Right lobe of liver (tissue), 6 donors: Measurements from ENCODE around the gene RXFP2. TPM values are rescaled to one million over a fixed set of nuclear protein-coding genes. Genes with fewer than 3 reads are reported as not detected.
A peak's percentile ranks its signal among the peaks of the same experiment; 100 is the strongest.

ENCODE experiments used
- ATAC-seq, 4 donors: fragments of 200-7000 bp; cut with Tn5 transposase; one replicate each; pipeline ENCODE4 v1.9.1; 2020; ENCODE audit warnings: mild to moderate bottlenecking in 4 of 4, moderate library complexity in 4 of 4
- DNase-seq, 3 donors: peaks; one replicate each; pipeline ENCODE4 v3.0.0-alpha.2; 2020
- H3K27ac ChIP-seq, 3 donors: fragments of 200-600 bp; one replicate each; pipeline ENCODE4 v1.8.0; 2022
- H3K27me3 ChIP-seq, 2 donors: fragments of 200-600 bp; one replicate each; pipeline ENCODE4 v1.8.0; 2022
- H3K36me3 ChIP-seq, 4 donors: fragments of 200-600 bp; sonication (generic) in 1 of 4; one replicate each; pipeline versions ENCODE4 v1.5.1 to v1.8.0; 2017 to 2022; ENCODE audit warnings: control low read depth in 1 of 4
- H3K4me1 ChIP-seq, 4 donors: fragments of 200-600 bp; sonication (generic) in 1 of 4; one replicate each; pipeline versions ENCODE4 v1.5.1 to v1.8.0; 2017 to 2022; ENCODE audit warnings: control low read depth in 1 of 4
- H3K4me3 ChIP-seq, 3 donors: fragments of 200-600 bp; one replicate each; pipeline ENCODE4 v1.8.0; 2022
- H3K9me3 ChIP-seq, 4 donors: fragments of 200-600 bp; sonication (generic) in 1 of 4; one replicate each; pipeline versions ENCODE4 v1.5.1 to v1.8.0; 2017 to 2022; ENCODE audit warnings: control low read depth in 1 of 4
- POLR2A ChIP-seq: fragments of 450-650 bp; IDR thresholded peaks from one replicate; pipeline ENCODE4 v1.6.1; 2017; ENCODE audit warnings: antibody characterized with exemption, mild to moderate bottlenecking
- WGBS: methylation state at CpG from one replicate; pipeline ENCODE4 v1.1.6; 2018; ENCODE audit warnings: low coverage, low lambda C conversion rate; ENCODE audit not compliant: insufficient coverage; ENCODE audit errors: missing lambda C conversion rate; 5-methylcytosine and 5-hydroxymethylcytosine counted together
- intact Hi-C, 2 donors: fragments of 100-400 bp; cut with DNase I; formaldehyde crosslinking; loops; one replicate each; pipeline versions ENCODE4 v1.11.2 to v1.14.1; 2022
- total RNA-seq, 6 experiments: library from RNA; depleted of rRNA in 2 of 6; stranded (reverse); fragments of >200 nt in 2 of 6; fragmentation: NEBNext Ultra II Directional in 3 of 6; extraction: Animal tissue kit (Norgen Biotek cat#: 25700) in 3 of 6; gene quantifications; one replicate each; pipeline versions ENCODE4 v1.1.0 to v1.2.4, GENCODE V29; 2016 to 2023
- TF ChIP-seq, protein P1 (sequence below), 4 donors: fragments of 200-600 bp in 3 of 4; fragments of 450-650 bp in 1 of 4; IDR thresholded peaks; one replicate each; pipeline versions ENCODE4 v1.5.1 to v1.8.0; 2016 to 2022; ENCODE audit warnings: antibody characterized with exemption in 4 of 4, mild to moderate bottlenecking in 2 of 4
- donor health status: DM: no; HTN: yes; CAD: no.
- donor health status: DM: no; HTN: no; CAD: no.
- donor health status: DM: no; HTN: no; CAD: no.
- donor health status: DM: no; HTN: yes; CAD: no.
- donor health status: DM: no; HTN: yes; CAD: no.

The RXFP2 gene
- total RNA-seq, 6 experiments from 2014 or later, result not detected

- no peak for TF ChIP-seq POLR2A
- TF ChIP-seq, protein P1, sequence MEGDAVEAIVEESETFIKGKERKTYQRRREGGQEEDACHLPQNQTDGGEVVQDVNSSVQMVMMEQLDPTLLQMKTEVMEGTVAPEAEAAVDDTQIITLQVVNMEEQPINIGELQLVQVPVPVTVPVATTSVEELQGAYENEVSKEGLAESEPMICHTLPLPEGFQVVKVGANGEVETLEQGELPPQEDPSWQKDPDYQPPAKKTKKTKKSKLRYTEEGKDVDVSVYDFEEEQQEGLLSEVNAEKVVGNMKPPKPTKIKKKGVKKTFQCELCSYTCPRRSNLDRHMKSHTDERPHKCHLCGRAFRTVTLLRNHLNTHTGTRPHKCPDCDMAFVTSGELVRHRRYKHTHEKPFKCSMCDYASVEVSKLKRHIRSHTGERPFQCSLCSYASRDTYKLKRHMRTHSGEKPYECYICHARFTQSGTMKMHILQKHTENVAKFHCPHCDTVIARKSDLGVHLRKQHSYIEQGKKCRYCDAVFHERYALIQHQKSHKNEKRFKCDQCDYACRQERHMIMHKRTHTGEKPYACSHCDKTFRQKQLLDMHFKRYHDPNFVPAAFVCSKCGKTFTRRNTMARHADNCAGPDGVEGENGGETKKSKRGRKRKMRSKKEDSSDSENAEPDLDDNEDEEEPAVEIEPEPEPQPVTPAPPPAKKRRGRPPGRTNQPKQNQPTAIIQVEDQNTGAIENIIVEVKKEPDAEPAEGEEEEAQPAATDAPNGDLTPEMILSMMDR (IDR thresholded peaks at IDR 0.05), result no peak
- ATAC-seq, result no peak
- no peaks in the 10 kb centered on the region for H3K36me3 ChIP-seq
- H3K9me3 ChIP-seq, result no peaks in the 10 kb centered on the region
- H3K4me3 ChIP-seq, result no peak overlapping the region
- 30% methylated on average over 6 of the region's 6 CpGs for WGBS
- intact Hi-C loops, result loop anchor here in 1 of 2 donors (10.0 kb wide), 1 partner anchor 187 kb away; no protein-coding TSS in a partner anchor
- no peak for DNase-seq
- H3K4me1 ChIP-seq, result no peaks in the 10 kb centered on the region
- no peaks in the 10 kb centered on the region for H3K27me3 ChIP-seq
- H3K27ac ChIP-seq, result no peak overlapping the region
Observed at GRCh38 chr13:31731921-31732320, 7.4 kb upstream of the RXFP2 start.

DNA sequence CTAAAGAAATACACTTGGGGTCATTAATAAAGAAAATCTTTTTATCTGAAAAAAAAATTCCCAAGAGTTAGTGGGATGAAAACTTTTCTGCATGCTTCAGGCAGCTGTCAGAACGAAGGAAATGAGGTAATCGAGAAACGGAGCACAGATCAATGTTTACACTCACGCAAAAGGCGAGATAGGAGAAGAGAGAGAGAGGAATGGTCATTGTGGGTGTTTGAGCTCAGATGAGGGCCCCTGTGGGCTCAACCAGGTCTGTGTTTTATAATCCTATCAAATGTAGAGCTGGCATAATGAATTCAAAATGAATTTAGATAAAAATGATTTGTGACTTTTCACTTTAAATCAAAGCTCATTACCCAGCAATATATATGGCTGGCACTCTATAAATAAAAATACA, 6.3 kb upstream of the RXFP2 start:
- Histone ChIP-seq H3K36me3 (no peaks in the 10 kb centered on the region), H3K4me1 (no peaks in the 10 kb centered on the region), H3K4me3 (no peak overlapping the region), H3K27me3 (peaks cover 0 to under 1% of the 10 kb centered on the region in 2 donors), H3K9me3 (no peaks in the 10 kb centered on the region), H3K27ac (no peak overlapping the region)
- no peak for DNase-seq
- intact Hi-C loops, result loop anchor here in 1 of 2 donors (10.0 kb wide), 1 partner anchor 188 kb away; no protein-coding TSS in a partner anchor
- peak in 1 of 4 donors; percentile 29 for ATAC-seq
- WGBS, result 14% methylated on average over 5 of the region's 5 CpGs
- TF ChIP-seq POLR2A, result no peak
- TF ChIP-seq, protein P1 (IDR thresholded peaks at IDR 0.05), result no peak

DNA sequence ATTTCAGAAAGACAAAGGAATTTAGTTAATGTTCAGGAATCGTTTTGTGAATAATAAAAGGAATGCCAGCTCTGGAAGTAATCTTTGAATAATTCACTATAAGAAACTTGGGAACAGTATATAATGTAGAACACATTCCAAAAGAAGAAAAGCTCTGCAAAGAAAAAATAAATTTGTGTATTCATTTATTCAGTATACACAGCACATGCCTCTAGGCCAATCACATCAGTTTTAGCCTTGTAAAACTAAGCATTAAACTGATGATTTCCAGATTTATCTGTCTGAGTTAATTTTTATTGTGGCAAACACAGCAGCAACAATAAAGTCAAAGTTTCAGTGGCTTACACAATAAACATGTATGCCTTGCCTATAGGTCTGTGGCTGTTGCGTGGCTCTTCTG, 5.7 kb upstream of the RXFP2 start:
- no peak for ATAC-seq
- TF ChIP-seq, protein P1 (IDR thresholded peaks at IDR 0.05), result no peak
- no peak for TF ChIP-seq POLR2A
- intact Hi-C loops, result loop anchor here in 1 of 2 donors (10.0 kb wide), 1 partner anchor 189 kb away; no protein-coding TSS in a partner anchor
- DNase-seq, result no peak
- Histone ChIP-seq H3K9me3 (no peaks in the 10 kb centered on the region), H3K4me3 (no peak overlapping the region), H3K27ac (no peak overlapping the region), H3K27me3 (peaks cover 0 to 3% of the 10 kb centered on the region in 2 donors), H3K36me3 (no peaks in the 10 kb centered on the region), H3K4me1 (no peaks in the 10 kb centered on the region)
- 57% methylated on average over 2 of the region's 2 CpGs for WGBS

DNA sequence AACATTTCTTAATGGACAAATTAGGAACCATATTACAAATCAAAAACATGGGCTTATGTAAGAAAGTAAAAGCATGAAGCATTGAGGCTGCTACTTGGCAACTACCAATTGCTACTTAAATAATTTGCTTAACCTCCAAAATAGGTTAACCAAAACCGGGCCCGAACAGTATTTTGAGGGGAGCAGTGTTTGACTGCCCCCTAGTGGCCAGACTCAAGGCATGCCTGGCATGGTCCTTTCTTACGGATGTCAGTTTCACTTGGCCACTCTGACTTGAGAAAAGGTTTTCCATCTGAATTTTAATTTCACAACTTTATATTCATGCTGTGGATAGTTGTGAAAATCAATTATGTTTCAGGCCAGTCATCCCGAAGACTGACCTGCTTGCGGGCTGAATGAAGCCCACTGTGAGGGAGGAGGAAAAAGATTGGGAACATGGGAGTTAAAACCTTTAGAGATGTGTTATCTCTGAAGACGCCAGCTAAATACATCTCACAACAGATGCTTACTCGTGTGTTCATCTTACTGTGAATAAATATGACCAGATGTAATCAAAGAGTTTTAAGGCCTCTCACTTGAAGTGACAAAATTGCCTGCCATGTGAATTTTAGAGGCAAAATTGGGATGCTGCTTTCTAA, 2.9 kb downstream of the RXFP2 start:
- H3K27me3 ChIP-seq, result peaks cover 2 to 3% of the 10 kb centered on the region in 2 donors
- 2% methylated on average over 7 of the region's 7 CpGs for WGBS
- no peak overlapping the region for H3K27ac ChIP-seq
- intact Hi-C loops, result loop anchor here in 1 of 2 donors (10.0 kb wide), 1 partner anchor 307 kb away; no protein-coding TSS in a partner anchor
- peak; percentile 95 to 98 (median 96) for ATAC-seq
- peak; percentile 49 to 70 (median 68) for DNase-seq
- H3K36me3 ChIP-seq, result no peaks in the 10 kb centered on the region
- TF ChIP-seq, protein P1 (IDR thresholded peaks at IDR 0.05), result peak; percentile 89 to 100 (median 100)
- no peak for TF ChIP-seq POLR2A
- H3K4me3 ChIP-seq, result no peak overlapping the region
- no peaks in the 10 kb centered on the region for H3K9me3 ChIP-seq
- no peaks in the 10 kb centered on the region for H3K4me1 ChIP-seq
